HuH-7.5 (cell line): ENCODE data around the gene IP6K3.

Source experiments
- DNase-seq: peaks from one replicate; pipeline ENCODE4 v3.0.0; 2011; ENCODE audit warnings: low spot score

Gene IP6K3

DNA sequence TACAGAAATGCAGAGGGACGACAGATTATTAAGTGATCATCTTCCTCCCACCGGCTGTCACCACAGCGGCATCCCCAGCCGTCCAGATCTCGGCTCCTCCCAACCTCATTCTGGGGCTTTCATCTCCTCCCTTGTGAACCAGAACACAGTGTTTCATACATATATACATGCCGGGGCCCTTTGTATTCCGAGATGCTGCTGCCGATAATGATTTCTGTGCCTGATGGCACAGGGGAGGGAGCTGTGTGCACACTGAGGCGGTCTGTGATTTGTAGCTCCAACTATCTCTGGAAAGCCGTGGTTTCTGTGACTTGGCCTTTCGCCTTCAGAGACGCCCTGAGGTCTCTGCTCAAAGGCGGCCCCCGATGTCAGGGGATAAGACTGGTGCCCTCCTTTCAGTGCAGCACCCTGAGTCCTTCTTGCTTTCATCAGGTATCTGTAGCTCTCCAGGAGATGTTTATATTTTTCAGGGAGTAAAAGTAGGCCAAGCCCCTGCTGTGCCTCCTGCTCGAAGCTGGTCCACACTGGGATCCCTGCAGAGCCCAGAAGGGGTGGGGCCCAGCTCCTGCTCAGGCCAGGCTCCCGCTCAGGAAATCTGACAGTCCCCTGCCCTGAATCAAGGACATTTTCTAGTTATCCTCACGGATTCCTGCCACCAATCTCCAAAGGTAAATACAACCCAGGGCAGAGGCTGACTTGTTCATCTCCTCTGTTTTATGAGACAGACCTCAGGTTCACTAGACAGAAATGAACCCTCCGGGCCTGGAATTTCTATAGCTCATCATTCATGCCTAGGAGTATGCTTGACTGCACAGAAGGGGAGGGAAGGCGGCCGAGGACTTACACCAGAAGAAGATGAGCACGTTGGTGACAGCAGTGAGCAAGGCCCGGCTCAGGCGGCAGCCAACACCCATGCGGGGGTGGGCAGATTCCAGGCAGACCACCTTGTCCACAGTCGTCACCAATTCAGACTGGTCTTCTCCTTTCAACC, 31.0 kb upstream of the IP6K3 start:
- no peak for DNase-seq

- DNase-seq = no peak
These were observed 30.1 kb upstream of the IP6K3 start for GRCh38 chr6:33776764-33777163.

DNA sequence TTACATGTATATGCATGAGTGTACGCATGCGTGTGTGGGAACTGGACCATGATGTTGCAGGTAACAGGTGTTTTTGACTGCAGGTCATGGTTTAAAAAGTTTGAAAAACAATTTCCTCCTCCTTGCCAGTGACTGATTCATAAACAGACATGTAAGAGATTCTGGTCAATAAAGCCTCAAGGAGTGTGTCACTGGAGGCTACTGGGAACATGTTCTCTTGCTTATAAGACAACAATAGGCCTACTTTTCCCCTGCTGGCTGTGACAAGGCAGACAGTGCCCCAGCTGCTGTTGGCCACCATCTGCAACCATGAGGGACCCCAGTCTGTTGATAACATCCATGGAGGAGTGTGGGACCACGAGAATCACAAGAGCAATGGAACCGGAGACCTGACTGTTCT, 29.5 kb upstream of the IP6K3 start:
- no peak for DNase-seq

DNA sequence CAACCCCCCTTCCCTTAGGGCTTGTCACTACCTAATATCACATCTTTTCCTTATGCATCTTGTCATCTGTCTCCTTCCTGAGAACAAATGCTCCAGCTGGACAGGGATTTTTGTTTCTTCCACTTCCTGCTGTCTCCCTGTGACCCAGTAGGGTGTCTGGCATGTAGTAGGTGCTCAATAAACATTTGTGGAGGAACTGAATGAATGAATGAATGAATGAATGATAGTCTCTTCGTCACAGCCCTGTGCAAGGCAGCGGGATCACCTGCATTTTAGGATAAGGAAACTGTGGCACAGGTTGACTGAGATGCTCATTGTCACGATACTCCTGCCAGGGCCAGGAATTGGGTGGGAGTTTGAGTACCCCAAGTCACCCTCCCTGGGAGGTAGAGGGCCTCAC, 28.1 kb upstream of the IP6K3 start:
- DNase-seq = no peak

DNA sequence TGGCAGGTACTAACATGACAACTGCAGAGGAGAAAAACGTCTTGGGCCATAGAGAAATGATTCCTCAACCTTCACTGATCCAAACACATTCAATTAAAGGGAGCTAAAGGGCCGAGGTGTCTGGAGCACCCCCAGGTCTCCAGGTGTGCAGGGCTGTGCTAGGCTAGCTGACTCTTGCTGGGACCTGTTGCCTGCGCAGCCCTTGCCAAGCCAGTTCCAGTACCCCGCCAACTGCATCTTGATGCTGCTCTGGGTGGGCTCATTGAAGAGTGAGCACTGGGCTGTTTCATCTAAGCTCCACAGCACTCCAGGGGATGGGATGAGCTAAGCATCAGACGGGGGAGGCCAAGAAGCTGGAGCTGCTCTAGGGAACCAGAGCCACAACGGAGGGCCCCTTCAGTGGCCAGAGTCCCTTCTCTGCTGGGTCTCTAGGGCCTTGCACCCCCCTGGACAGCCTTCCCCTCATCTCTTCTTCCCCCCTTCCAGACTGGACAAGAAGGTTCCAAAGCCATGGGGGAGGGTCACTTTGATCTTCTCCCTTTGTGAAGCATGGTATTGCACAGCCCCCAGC, 26.3 kb upstream of the IP6K3 start:
- DNase-seq = no peak

DNA sequence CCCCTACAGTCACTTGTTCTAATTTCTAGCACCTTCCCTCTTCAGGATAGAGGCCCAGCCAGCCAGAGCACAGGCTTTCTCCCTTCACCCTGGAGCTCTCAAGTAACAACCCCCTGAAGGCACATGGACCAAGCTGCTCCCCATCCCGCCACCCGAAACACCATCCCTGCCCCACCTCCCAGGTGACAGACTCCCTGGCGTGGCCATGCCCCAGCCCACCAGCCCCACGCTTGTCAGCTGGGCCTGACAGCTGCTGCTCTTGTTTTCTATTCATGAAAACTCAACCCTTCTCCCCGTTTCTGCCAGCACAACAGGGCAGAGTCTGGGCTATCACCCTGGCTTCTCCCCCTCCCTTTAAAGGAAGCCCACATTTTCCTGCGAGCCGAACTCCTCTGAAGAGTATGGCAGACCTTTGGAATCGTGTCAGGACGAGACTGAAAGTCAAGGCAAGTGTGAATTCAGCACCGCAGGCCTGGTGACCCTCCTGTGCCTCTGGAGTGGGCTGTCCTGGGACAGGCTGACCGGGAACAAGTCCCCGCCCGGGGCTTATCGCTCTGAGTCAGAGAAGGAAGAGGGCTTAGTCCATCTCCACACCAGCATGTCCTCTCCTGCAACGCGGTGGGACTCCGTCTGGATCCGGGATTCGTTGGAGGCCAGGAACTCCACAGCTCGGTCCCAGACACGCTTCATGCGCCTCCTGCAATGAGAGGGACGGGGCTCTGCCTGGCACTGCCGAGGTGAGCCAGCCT, 25.6 kb upstream of the IP6K3 start:
- DNase-seq = no peak

- DNase-seq = no peak
These were observed 24.7 kb upstream of the IP6K3 start for GRCh38 chr6:33771146-33772081.

- no peak for DNase-seq
These were observed 24.1 kb upstream of the IP6K3 start for GRCh38 chr6:33770833-33771145.

- no peak for DNase-seq
These were observed 23.6 kb upstream of the IP6K3 start for GRCh38 chr6:33770124-33770832.

- no peak for DNase-seq
These were observed 22.6 kb upstream of the IP6K3 start for GRCh38 chr6:33769248-33769821.

DNA sequence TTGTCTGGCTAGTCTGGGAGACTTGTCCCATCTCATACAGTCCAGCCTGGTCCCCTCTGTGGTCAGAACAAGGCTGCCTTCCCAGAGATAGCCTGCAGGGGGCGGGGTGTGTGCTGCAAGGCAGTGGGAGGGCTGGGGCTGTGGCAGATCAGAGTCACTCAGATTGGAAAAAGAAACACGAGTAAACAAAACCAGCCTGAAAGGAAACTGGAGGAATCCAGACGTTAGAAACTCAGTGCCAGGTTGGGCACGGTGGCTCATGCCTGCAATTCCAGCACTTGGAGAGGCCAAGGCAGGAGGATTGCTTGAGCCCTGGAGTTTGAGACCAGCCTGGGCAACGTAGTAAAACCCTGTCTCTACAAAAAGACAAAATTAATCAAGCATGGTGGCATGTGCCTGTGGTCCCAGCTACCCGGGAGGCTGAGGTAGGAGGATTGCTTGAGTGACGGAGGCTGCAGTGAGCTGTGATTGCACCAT, 22.0 kb upstream of the IP6K3 start:
- DNase-seq = peak; percentile 81

DNA sequence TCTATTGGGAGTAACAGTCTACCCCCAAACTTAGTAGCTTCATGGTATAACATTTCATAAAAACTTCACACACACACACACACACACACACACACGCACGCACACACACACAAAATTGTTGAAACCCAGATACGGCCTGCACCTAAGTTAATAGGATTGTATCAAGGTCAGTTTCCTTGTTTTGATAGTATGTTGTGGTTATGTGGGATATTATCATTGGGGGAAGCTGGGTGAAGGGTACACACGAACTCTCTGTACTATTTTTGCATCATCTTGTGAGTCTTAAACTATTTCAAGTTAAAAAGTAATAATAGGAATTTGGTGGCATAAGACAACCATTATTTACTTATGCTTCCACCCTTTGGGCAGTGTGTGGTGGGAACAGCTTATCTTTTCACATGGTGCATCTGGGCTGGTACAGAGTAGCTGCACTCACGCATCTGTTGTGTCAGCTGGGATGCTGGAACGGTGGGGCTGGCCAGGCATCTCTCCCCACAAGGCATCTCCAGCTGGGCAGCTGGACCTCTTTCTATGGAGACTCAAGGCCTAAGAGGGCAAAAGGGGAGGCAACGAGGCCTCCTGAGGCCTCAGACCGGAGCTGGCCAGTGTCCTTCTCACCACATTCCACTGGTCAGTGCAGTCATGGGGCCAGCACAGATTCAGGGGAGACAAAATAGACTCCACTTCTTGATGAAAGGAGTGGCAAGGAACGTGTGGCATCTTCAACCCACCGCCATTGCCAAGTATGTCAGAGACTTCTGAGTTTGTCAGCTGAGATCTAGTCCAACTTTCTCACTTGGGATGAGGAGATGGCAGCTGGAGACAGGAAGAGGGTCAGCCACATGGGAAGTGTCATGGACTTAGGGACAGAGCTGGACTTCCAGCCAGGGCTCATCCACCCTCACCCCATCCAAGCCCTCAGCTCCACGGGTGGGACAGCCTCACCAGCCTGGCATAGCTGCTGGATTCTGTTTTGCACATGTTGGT, 20.5 kb upstream of the IP6K3 start:
- DNase-seq = no peak

DNA sequence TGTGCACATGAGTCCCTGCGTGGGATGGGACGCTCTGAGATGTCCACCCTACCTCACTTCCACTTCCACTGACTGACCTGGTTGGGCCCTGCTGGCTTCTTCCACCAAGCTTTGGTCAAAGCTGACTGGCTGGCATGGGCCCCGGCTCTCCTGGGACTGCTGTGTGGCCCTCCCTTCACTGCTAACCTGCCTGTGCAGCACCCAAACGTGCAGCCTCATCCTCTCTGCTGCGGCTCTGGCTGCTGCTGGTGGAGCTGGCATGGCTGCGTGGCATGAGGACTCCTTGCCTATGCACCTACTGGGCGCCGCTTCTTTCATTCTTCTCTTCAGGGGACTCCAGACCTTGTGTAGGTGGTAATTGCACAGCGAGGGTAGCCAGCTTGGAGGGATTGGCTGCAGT, 18.7 kb upstream of the IP6K3 start:
- DNase-seq = no peak

- DNase-seq = no peak
These were observed 17.3 kb upstream of the IP6K3 start for GRCh38 chr6:33764036-33764435.

DNA sequence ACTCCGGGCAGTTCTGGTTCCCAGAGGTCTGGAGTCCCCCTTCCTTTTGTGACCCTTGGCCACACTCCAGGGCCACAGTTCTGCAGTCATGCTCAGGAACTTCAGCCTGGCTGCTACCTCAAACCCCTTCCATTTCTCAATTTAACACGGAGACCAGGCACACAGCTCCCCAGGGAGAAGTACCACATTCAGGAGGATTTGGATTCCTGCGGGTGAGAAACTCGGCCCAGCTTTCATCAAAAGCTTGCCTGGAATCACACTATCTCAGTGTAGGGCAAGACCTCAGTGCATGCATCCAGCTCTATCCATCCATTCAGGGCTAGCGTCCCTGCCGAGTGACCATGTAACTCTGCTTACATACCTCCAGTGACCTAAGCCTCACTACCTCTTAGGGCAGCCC, 16.8 kb upstream of the IP6K3 start:
- DNase-seq = no peak

DNA sequence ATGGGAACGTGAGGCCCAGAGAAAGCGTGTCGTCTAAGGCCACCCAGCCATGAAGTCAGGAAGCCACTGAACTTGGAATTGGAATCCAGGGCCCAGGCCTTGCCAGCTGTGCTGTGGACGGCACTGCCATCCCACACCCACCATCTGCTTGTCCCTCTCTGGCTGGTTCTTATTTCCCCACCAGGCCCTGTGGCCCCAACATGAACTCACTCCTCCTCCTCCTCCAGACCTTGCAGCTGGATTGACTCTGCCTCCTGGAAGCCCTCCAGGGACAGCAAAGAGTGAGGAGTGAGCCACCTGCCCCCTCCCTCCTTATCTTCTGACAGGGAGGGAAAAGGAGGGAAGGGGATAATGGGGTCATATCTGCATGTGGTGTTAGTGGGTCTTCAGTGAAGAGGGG, 16.0 kb upstream of the IP6K3 start:
- no peak for DNase-seq

GRCh38 chr6:33761922-33762629, 15.4 kb upstream of the IP6K3 start:
- peak; percentile 71 for DNase-seq

- no peak for DNase-seq
These were observed 14.8 kb upstream of the IP6K3 start for GRCh38 chr6:33761581-33761921.
